HCT116 (cell line): ENCODE data around the gene TBX2.

Experiments
- CEBPB ChIP-seq: IDR thresholded peaks from 2 replicates; pipeline ENCODE4 v1.6.1; 2012; ENCODE audit warnings: low read depth
- CTCF ChIP-seq, 3 experiments: fragments of 200-600 bp in 1 of 3; sonication (generic) in 1 of 3; IDR thresholded peaks in 2 of 3; conservative IDR thresholded peaks in 1 of 3; 2 replicates each; pipeline ENCODE4 v1.5.1; 2012 to 2017; ENCODE audit warnings: low read depth in 2 of 3, low read length in 2 of 3, antibody characterized with exemption in 1 of 3, borderline replicate concordance in 1 of 3, control low read depth in 1 of 3, mild to moderate bottlenecking in 1 of 3, mixed read lengths in 1 of 3, mixed run types in 1 of 3, moderate library complexity in 1 of 3; ENCODE audit not compliant: insufficient read depth in 1 of 3
- EZH2 ChIP-seq: fragments of 200-600 bp; sonication (generic); IDR thresholded peaks from 2 replicates; pipeline ENCODE4 v1.6.1; 2017; ENCODE audit warnings: antibody characterized with exemption, mixed run types
- EZH2phosphoT487 ChIP-seq: fragments of 200-600 bp; IDR thresholded peaks from 2 replicates; pipeline ENCODE4 v1.6.1; 2018; ENCODE audit warnings: antibody characterized with exemption, borderline replicate concordance
- FOSL1 ChIP-seq: IDR thresholded peaks from 2 replicates; pipeline ENCODE4 v1.6.1; 2012; ENCODE audit warnings: low read depth
- POLR2A ChIP-seq: IDR thresholded peaks from 2 replicates; pipeline ENCODE4 v1.7.0; 2011; ENCODE audit warnings: borderline replicate concordance; ENCODE audit not compliant: insufficient read depth, insufficient read length; ENCODE audit errors: extremely low read depth
- POLR2AphosphoS5 ChIP-seq: IDR thresholded peaks from 2 replicates; pipeline ENCODE4 v1.6.1; 2011; ENCODE audit warnings: mild to moderate bottlenecking, low read depth, low read length, moderate library complexity
- RAD21 ChIP-seq: IDR thresholded peaks from 2 replicates; pipeline ENCODE4 v1.6.1; 2012; ENCODE audit warnings: low read depth, mild to moderate bottlenecking
- TF ChIP-seq, protein P1 (sequence below): IDR thresholded peaks from 2 replicates; pipeline ENCODE4 v1.6.1; 2012

- TF ChIP-seq POLR2AphosphoS5: no peak
- TF ChIP-seq CTCF (IDR thresholded peaks at IDR 0.05 in 2 of 3, conservative IDR thresholded peaks at IDR 0.05 in 1 of 3; ENCODE audit: borderline replicate concordance in 1 of 3, insufficient read depth in 1 of 3, low read depth in 2 of 3, low read length in 2 of 3): no peak
- TF ChIP-seq RAD21: no peak
- TF ChIP-seq CEBPB: no peak
- TF ChIP-seq FOSL1: no peak
- TF ChIP-seq EZH2phosphoT487: no peak
- TF ChIP-seq POLR2A: no peak
- TF ChIP-seq, protein P1, sequence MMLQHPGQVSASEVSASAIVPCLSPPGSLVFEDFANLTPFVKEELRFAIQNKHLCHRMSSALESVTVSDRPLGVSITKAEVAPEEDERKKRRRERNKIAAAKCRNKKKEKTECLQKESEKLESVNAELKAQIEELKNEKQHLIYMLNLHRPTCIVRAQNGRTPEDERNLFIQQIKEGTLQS: no peak
- no peak for TF ChIP-seq EZH2
Measured at GRCh38 chr17:61376931-61377838, 22.5 kb upstream of the TBX2 start.
